ENCODE results near the gene OR5AU1.
A peak's percentile ranks its signal among the peaks of the same experiment; 100 is the strongest.

The OR5AU1 gene

GRCh38 chr14:21106498-21107282 is 49.2 kb downstream of the OR5AU1 start:
- DNase-seq = peak; percentile 66

- no peak for DNase-seq
Measured at GRCh38 chr14:21106176-21106497, 49.7 kb downstream of the OR5AU1 start.

GRCh38 chr14:21105095-21105494 is 50.8 kb downstream of the OR5AU1 start:
- no peak for DNase-seq

Data from COR-L47 (cell line).